Osteocyte (in vitro differentiated cells): ENCODE data around the gene UBE2E1. TPM values are rescaled to one million over a fixed set of nuclear protein-coding genes. Genes with fewer than 3 reads are reported as not detected.
A peak's percentile ranks its signal among the peaks of the same experiment; 100 is the strongest.

Experiments used
- DNase-seq: peaks from one replicate; pipeline ENCODE4 v3.0.0; 2021; ENCODE audit warnings: mixed read lengths; ENCODE audit not compliant: unreplicated experiment; ENCODE audit errors: extremely low spot score
- H3K27ac Mint-ChIP-seq: one replicate; pipeline ENCODE4 v1.8.0; 2021; ENCODE audit warnings: mild to moderate bottlenecking, mixed read lengths; ENCODE audit not compliant: unreplicated experiment
- H3K27me3 Mint-ChIP-seq: one replicate; pipeline ENCODE4 v1.8.0; 2021; ENCODE audit warnings: mixed read lengths; ENCODE audit not compliant: unreplicated experiment
- H3K36me3 Mint-ChIP-seq: one replicate; pipeline ENCODE4 v1.8.0; 2021; ENCODE audit warnings: mixed read lengths; ENCODE audit not compliant: unreplicated experiment
- H3K4me1 Mint-ChIP-seq: one replicate; pipeline ENCODE4 v1.8.0; 2021; ENCODE audit warnings: mixed read lengths; ENCODE audit not compliant: unreplicated experiment
- H3K4me3 Mint-ChIP-seq: one replicate; pipeline ENCODE4 v1.8.0; 2021; ENCODE audit warnings: mild to moderate bottlenecking, moderate library complexity, mixed read lengths; ENCODE audit not compliant: unreplicated experiment
- H3K9me3 Mint-ChIP-seq: one replicate; pipeline ENCODE4 v1.8.0; 2021; ENCODE audit warnings: mixed read lengths; ENCODE audit not compliant: unreplicated experiment
- CTCF ChIP-seq: fragments of 200-600 bp; sonication (generic); IDR thresholded peaks from 2 replicates; pipeline ENCODE4 v1.5.0; 2021; ENCODE audit warnings: antibody characterized with exemption, mild to moderate bottlenecking, moderate library complexity
- total RNA-seq: library from RNA; stranded (reverse); gene quantifications from 2 replicates; pipeline ENCODE4 v1.2.1, GENCODE V29; 2021

UBE2E1 gene
- total RNA-seq, 1 donor from 2014 or later, result 98.5 TPM

DNA sequence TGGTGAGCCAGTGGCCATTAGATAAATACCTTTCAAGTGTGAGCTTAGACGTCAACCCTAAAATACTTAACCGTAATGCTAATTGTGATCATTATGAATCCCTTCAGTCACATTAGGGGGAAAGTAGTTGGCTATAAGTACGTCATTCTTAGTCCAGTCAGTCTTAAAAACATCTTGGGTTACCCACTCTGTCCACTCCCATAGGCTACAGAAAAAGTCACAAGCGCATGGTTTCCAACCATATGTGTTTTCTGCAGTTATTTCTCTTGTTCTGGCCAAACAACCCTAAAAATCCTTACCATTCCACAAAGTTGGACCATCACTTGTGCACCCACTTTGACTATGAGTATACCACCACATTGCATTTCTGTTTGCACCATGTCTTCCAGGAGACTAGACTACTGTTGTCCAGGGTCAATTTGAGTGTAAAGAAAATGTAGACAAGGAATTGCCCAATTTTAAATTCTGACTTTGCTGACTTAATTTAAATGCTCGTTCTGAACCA, 114.4 kb downstream of the UBE2E1 start:
- H3K27ac Mint-ChIP-seq, result peak overlapping the region; percentile 36
- no peaks in the 10 kb centered on the region for H3K9me3 Mint-ChIP-seq
- peaks cover 64% of the 10 kb centered on the region for H3K4me1 Mint-ChIP-seq
- TF ChIP-seq CTCF, result no peak
- no peak for DNase-seq
- H3K36me3 Mint-ChIP-seq, result peaks cover 35% of the 10 kb centered on the region
- no peaks in the 10 kb centered on the region for H3K27me3 Mint-ChIP-seq
- no peak overlapping the region for H3K4me3 Mint-ChIP-seq

- no peaks in the 10 kb centered on the region for H3K27me3 Mint-ChIP-seq
- DNase-seq, result no peak
- H3K4me3 Mint-ChIP-seq, result no peak overlapping the region
- H3K4me1 Mint-ChIP-seq, result peaks cover 56% of the 10 kb centered on the region
- H3K27ac Mint-ChIP-seq, result peak overlapping the region; percentile 50
- no peak for TF ChIP-seq CTCF
- peaks cover 35% of the 10 kb centered on the region for H3K36me3 Mint-ChIP-seq
- no peaks in the 10 kb centered on the region for H3K9me3 Mint-ChIP-seq
These were observed 115.3 kb downstream of the UBE2E1 start for GRCh38 chr3:23921052-23921511.

DNA sequence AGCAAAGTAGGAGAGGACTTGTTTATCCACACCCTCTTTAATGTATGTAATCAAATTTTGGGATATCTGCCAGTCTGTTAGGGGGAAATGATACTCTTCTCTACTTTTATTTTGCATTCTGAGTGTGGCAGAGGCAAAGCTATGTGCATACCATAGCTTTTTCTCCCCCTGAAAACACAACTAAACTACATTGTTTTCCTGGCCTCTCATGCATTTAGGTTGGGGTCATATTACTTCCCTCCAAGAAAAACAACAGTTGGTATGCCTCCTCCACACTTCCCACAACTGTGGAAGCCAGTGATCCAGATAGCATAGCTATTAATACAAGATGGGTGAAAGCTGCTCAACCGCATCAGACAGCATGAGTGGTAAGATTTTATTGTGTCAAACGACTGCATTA, 118.0 kb downstream of the UBE2E1 start:
- no peak for DNase-seq

DNA sequence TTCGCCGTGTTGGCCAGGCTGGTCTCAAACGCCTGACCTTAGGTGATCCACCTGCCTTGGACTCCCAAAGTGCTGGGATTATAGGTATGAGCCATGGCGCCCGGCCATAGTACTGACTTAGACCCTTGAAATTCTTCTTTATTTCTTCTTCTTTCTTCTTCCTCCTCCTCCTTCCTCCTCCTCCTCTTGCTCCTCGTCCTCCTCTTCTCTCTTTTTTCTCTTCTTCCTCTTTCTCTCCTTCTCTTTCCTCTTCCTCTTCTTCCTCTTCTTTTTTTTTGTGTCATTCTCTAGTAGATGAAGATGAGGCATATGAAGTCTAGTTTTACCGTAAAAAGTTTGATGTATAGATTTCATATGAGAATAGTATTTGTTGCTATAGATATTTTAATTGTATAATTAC, 120.5 kb downstream of the UBE2E1 start:
- no peak for DNase-seq
- Mint-ChIP-seq H3K36me3 (peaks cover 2% of the 10 kb centered on the region), H3K9me3 (no peaks in the 10 kb centered on the region), H3K27ac (no peak overlapping the region), H3K27me3 (no peaks in the 10 kb centered on the region), H3K4me3 (no peak overlapping the region), H3K4me1 (peaks cover 26% of the 10 kb centered on the region)
- no peak for TF ChIP-seq CTCF

More for the DNA sequence above, 118.0 kb downstream of the UBE2E1 start:
- no peak for TF ChIP-seq CTCF
- H3K4me1 Mint-ChIP-seq, result peaks cover 43% of the 10 kb centered on the region
- no peaks in the 10 kb centered on the region for H3K9me3 Mint-ChIP-seq
- peaks cover 24% of the 10 kb centered on the region for H3K36me3 Mint-ChIP-seq
- H3K27ac Mint-ChIP-seq, result peak overlapping the region; percentile 73
- H3K27me3 Mint-ChIP-seq, result no peaks in the 10 kb centered on the region
- no peak overlapping the region for H3K4me3 Mint-ChIP-seq

GRCh38 chr3:23926736-23927135, 121.0 kb downstream of the UBE2E1 start:
- Mint-ChIP-seq H3K36me3 (peaks cover 2% of the 10 kb centered on the region), H3K4me3 (no peak overlapping the region), H3K9me3 (no peaks in the 10 kb centered on the region), H3K27ac (no peak overlapping the region), H3K4me1 (peaks cover 29% of the 10 kb centered on the region), H3K27me3 (no peaks in the 10 kb centered on the region)
- peak; percentile 28 for TF ChIP-seq CTCF
- no peak for DNase-seq
